Esophagus muscularis mucosa (tissue), 3 donors: ENCODE measurements around the gene RBMS3.

Source experiments
- CTCF ChIP-seq, 3 experiments: fragments of 200-600 bp in 2 of 3; fragments of 450-650 bp in 1 of 3; sonication (generic) in 2 of 3; IDR thresholded peaks; one replicate each; pipeline ENCODE4 v1.5.1; 2017 to 2019; ENCODE audit warnings: antibody characterized with exemption in 3 of 3, mild to moderate bottlenecking in 2 of 3, moderate library complexity in 1 of 3
- POLR2A ChIP-seq: fragments of 450-650 bp; IDR thresholded peaks from one replicate; pipeline ENCODE4 v1.6.1; 2017; ENCODE audit warnings: antibody characterized with exemption, moderate library complexity, mild to moderate bottlenecking, low read depth

- no peak for TF ChIP-seq CTCF (IDR thresholded peaks at IDR 0.05)
- TF ChIP-seq POLR2A: no peak
Measured at GRCh38 chr3:29763115-29763514, 482.2 kb downstream of the RBMS3 start.
